Loucy (cell line): ENCODE results near the gene PTGR1.

Source experiments
- CTCF ChIP-seq: fragments of 200-600 bp; sonication (generic); conservative IDR thresholded peaks from 2 replicates; pipeline ENCODE4 v1.5.1; 2014; ENCODE audit warnings: mild to moderate bottlenecking, antibody characterized with exemption, low read length
- EZH2phosphoT487 ChIP-seq: fragments of 200-600 bp; IDR thresholded peaks from 2 replicates; pipeline ENCODE4 v1.6.1; 2018; ENCODE audit warnings: antibody characterized with exemption, mild to moderate bottlenecking, moderate library complexity, borderline replicate concordance

DNA sequence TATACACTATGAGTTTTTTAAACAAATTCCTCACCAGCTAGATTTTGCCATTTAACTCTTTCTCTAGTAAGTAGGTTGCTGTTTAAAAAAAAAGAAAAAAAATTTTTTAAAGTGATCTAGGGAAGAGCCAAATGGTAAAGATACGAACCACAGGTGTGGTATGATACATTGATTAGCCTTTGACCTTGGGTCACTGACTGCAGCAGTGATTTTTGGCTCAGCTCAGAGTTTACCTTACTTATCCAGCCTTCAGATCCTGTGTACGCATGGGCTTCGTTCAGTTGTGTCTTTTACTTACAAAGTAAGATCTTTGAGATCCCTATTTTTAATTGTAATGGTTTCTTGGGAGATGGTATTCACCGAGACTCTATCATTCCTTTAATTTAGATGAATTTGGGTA lies 49.6 kb upstream of the PTGR1 start:
- TF ChIP-seq CTCF (no peak), EZH2phosphoT487 (no peak)
